ENCODE data around the gene NUP62.

The NUP62 gene

GRCh38 chr19:49908480-49909420 lies 20.6 kb downstream of the NUP62 start:
- DNase-seq (ENCODE audit: insufficient read length, low spot score) (no peak), FAIRE-seq (no peak)
- no peak for TF ChIP-seq POLR2A (IDR thresholded peaks at IDR 0.05; ENCODE audit: low read depth, low read length)

GRCh38 chr19:49907745-49908446 lies 21.4 kb downstream of the NUP62 start:
- FAIRE-seq (no peak), DNase-seq (ENCODE audit: insufficient read length, low spot score) (no peak)
- TF ChIP-seq POLR2A (IDR thresholded peaks at IDR 0.05; ENCODE audit: low read depth, low read length), result no peak

- no peak for TF ChIP-seq POLR2A (IDR thresholded peaks at IDR 0.05; ENCODE audit: low read depth, low read length)
- FAIRE-seq, result no peak
- no peak for DNase-seq (ENCODE audit: insufficient read length, low spot score)
These were observed 22.3 kb downstream of the NUP62 start for GRCh38 chr19:49906879-49907564.

- FAIRE-seq (no peak), DNase-seq (ENCODE audit: insufficient read length, low spot score) (no peak)
- no peak for TF ChIP-seq POLR2A (IDR thresholded peaks at IDR 0.05; ENCODE audit: low read depth, low read length)
These were observed 25.2 kb downstream of the NUP62 start for GRCh38 chr19:49904136-49904535.

GRCh38 chr19:49896863-49897621 lies 32.3 kb downstream of the NUP62 start, which contains the start of gene IL4I1:
TSS of gene IL4I1 (minus strand) at chr19:49896887. CDS start at chr19:49896160, 727 bp downstream.
- no peak for FAIRE-seq
- DNase-seq (ENCODE audit: insufficient read length, low spot score), result peak; percentile 63
- TF ChIP-seq POLR2A (IDR thresholded peaks at IDR 0.05; ENCODE audit: low read depth, low read length), result no peak

- TF ChIP-seq POLR2A (IDR thresholded peaks at IDR 0.05; ENCODE audit: low read depth, low read length), result 0 out of 2 replicates have a peak, but pooled peaks have one; percentile 9
- DNase-seq (ENCODE audit: insufficient read length, low spot score) (no peak), FAIRE-seq (no peak)
These were observed 33.6 kb downstream of the NUP62 start for GRCh38 chr19:49895566-49896297.

- no peak for FAIRE-seq
- TF ChIP-seq POLR2A (IDR thresholded peaks at IDR 0.05; ENCODE audit: low read depth, low read length), result no peak
These were observed 34.3 kb downstream of the NUP62 start for GRCh38 chr19:49894879-49895565.

GRCh38 chr19:49894011-49894664 lies 35.2 kb downstream of the NUP62 start:
- DNase-seq (ENCODE audit: insufficient read length, low spot score) (no peak), FAIRE-seq (no peak)
- no peak for TF ChIP-seq POLR2A (IDR thresholded peaks at IDR 0.05; ENCODE audit: low read depth, low read length)

More at GRCh38 chr19:49894879-49895565, 34.3 kb downstream of the NUP62 start:
- no peak for DNase-seq (ENCODE audit: insufficient read length, low spot score)

- no peak for TF ChIP-seq POLR2A (IDR thresholded peaks at IDR 0.05; ENCODE audit: low read depth, low read length)
- no peak for FAIRE-seq
- DNase-seq (ENCODE audit: insufficient read length, low spot score), result no peak
These were observed 36.6 kb downstream of the NUP62 start for GRCh38 chr19:49892716-49893115.

GRCh38 chr19:49891393-49891792 lies 37.9 kb downstream of the NUP62 start:
- TF ChIP-seq POLR2A (IDR thresholded peaks at IDR 0.05; ENCODE audit: low read depth, low read length), result no peak
- DNase-seq (ENCODE audit: insufficient read length, low spot score) (no peak), FAIRE-seq (no peak)
